GM13977 (cell line): Measurements from ENCODE around the gene TRIAP1.

Experiments used
- DNase-seq: peaks from one replicate; pipeline ENCODE4 v3.0.0; 2012; ENCODE audit warnings: low spot score
- CTCF ChIP-seq: IDR thresholded peaks from 2 replicates; pipeline ENCODE4 v1.5.1; 2012; ENCODE audit warnings: mild to moderate bottlenecking, control low read depth; ENCODE audit not compliant: insufficient read depth; ENCODE audit errors: extremely low read depth, missing control alignments
- in situ Hi-C: fragments of 300-500 bp; cut with MboI; formaldehyde crosslinking; loops from one replicate; pipeline ENCODE4 v1.12.0; 2022; ENCODE audit warnings: low sequenced_read_pairs, low pct_unique_long_range_greater_than_20kb, mixed read lengths, inconsistent platforms; ENCODE audit not compliant: unreplicated experiment

TRIAP1 gene

DNA sequence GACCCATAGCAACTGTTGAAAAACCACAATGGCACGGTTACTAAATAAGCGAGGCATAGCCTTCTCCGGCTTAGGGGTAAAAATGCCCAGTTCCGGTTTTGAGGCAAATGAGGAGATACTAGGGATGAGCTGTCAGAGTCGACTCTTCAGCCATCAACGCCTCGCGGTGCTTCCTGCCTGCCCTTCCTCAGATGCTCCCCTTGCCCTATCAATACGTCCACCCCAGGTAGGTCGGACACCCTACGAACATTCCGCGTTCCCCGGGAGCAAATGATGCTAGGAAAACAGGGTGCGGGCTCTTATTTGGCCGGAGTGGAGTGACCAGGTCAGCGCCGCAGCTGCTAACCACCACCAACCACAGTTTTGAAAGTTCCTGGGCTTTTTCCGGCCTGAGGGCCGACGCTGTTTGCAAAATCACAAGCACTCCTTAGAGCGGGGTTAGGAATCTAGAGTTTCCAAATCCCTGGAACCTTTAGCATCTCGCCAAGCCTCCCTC, 22.2 kb upstream of the TRIAP1 start:
- DNase-seq, result peak; percentile 38
- in situ Hi-C loops, result no loop called here
- no peak for TF ChIP-seq CTCF

GRCh38 chr12:120467439-120467838, 21.3 kb upstream of the TRIAP1 start:
- in situ Hi-C loops, result no loop called here
- DNase-seq, result no peak
- no peak for TF ChIP-seq CTCF

- DNase-seq, result no peak
- in situ Hi-C loops, result no loop called here
- peak; percentile 67 for TF ChIP-seq CTCF
Observed at GRCh38 chr12:120466560-120467315, 20.6 kb upstream of the TRIAP1 start.

- no peak for TF ChIP-seq CTCF
- no peak for DNase-seq
- in situ Hi-C loops, result no loop called here
Observed at GRCh38 chr12:120465756-120466155, 19.6 kb upstream of the TRIAP1 start.

GRCh38 chr12:120463712-120464111, 17.5 kb upstream of the TRIAP1 start:
- TF ChIP-seq CTCF, result no peak
- in situ Hi-C loops, result no loop called here
- DNase-seq, result no peak

- DNase-seq, result no peak
- TF ChIP-seq CTCF, result no peak
- in situ Hi-C loops, result no loop called here
Observed at GRCh38 chr12:120462099-120462640, 16.0 kb upstream of the TRIAP1 start.
